ENCODE measurements around the gene EXOC6B. TPM values are rescaled to one million over a fixed set of nuclear protein-coding genes. Genes with fewer than 3 reads are reported as not detected.

The EXOC6B gene
- total RNA-seq, 1 experiment from 2014 or later, result 40.1 TPM

- no peak overlapping the region for H3K27ac ChIP-seq (ENCODE audit: insufficient read length, low read depth, low read length)
- DNase-seq, result no peak
- H2BK15ac ChIP-seq (ENCODE audit: low read depth, low read length), result no peak overlapping the region
- H4K5ac ChIP-seq (ENCODE audit: insufficient read length, low read depth, low read length), result no peak overlapping the region
- H2AK5ac ChIP-seq (ENCODE audit: insufficient read length, low read length), result no peak overlapping the region
- TF ChIP-seq, protein P1, sequence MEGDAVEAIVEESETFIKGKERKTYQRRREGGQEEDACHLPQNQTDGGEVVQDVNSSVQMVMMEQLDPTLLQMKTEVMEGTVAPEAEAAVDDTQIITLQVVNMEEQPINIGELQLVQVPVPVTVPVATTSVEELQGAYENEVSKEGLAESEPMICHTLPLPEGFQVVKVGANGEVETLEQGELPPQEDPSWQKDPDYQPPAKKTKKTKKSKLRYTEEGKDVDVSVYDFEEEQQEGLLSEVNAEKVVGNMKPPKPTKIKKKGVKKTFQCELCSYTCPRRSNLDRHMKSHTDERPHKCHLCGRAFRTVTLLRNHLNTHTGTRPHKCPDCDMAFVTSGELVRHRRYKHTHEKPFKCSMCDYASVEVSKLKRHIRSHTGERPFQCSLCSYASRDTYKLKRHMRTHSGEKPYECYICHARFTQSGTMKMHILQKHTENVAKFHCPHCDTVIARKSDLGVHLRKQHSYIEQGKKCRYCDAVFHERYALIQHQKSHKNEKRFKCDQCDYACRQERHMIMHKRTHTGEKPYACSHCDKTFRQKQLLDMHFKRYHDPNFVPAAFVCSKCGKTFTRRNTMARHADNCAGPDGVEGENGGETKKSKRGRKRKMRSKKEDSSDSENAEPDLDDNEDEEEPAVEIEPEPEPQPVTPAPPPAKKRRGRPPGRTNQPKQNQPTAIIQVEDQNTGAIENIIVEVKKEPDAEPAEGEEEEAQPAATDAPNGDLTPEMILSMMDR (conservative IDR thresholded peaks at IDR 0.05), result no peak
- no peaks in the 10 kb centered on the region for H3K23me2 ChIP-seq (ENCODE audit: insufficient read length, low read depth, low read length, poor library complexity, severe bottlenecking)
- peaks cover 5 to 7% of the 10 kb centered on the region in 2 experiments for H3K4me1 Mint-ChIP-seq
- no peak overlapping the region for H2BK20ac ChIP-seq (ENCODE audit: low read depth, low read length, poor library complexity, severe bottlenecking)
- no peaks in the 10 kb centered on the region for H4K20me1 ChIP-seq (ENCODE audit: control insufficient read depth, insufficient read depth, insufficient read length)
- H2AFZ ChIP-seq (ENCODE audit: low read length), result no peak overlapping the region
- H3K9me3 Mint-ChIP-seq, result peaks cover 8 to 10% of the 10 kb centered on the region in 2 experiments
- H3K4me3 Mint-ChIP-seq, result no peak overlapping the region
- peaks cover 19 to 29% (median 24%) of the 10 kb centered on the region in 3 experiments for H3K36me3 Mint-ChIP-seq (ENCODE audit: insufficient read depth in 1 of 3, low read depth in 3 of 3)
- no peak overlapping the region for H3K23ac ChIP-seq (ENCODE audit: insufficient read length, low read depth, low read length)
- H3K27me3 Mint-ChIP-seq (ENCODE audit: low read depth), result no peaks in the 10 kb centered on the region
- H2BK5ac ChIP-seq (ENCODE audit: insufficient read length, low read length), result no peak overlapping the region
- H3K79me1 ChIP-seq (ENCODE audit: insufficient read depth, low read depth, low read length, poor library complexity, severe bottlenecking), result no peaks in the 10 kb centered on the region
- no peak overlapping the region for H3K4me2 ChIP-seq (ENCODE audit: insufficient read depth, insufficient read length, low read length)
- H3K4ac ChIP-seq (ENCODE audit: low read depth, low read length), result no peak overlapping the region
- H3K9me3 ChIP-seq (ENCODE audit: control insufficient read depth, low read depth, low read length), result no peaks in the 10 kb centered on the region
- no peak overlapping the region for H3K18ac ChIP-seq (ENCODE audit: insufficient read length, low read depth, low read length)
- H3T11ph ChIP-seq (ENCODE audit: low read length), result no peak overlapping the region
- no CpG with 5 or more reads among the region's 1 CpG for WGBS (ENCODE audit: extremely low coverage, insufficient read length, low lambda C conversion rate)
- no peak overlapping the region for H3K27ac Mint-ChIP-seq
- H3K9ac ChIP-seq (ENCODE audit: extremely low read depth, insufficient read length, low read length), result no peak overlapping the region
- no peaks in the 10 kb centered on the region for H3K27me3 ChIP-seq (ENCODE audit: insufficient read depth, low read length)
- no peak overlapping the region for H3K14ac ChIP-seq (ENCODE audit: insufficient read depth, low read length)
- H3K79me2 ChIP-seq (ENCODE audit: insufficient read depth, low read length), result no peaks in the 10 kb centered on the region
- no peak overlapping the region for H4K8ac ChIP-seq (replicated peaks; ENCODE audit: insufficient read length, low read depth, low read length)
- no peak overlapping the region for H3K56ac ChIP-seq (ENCODE audit: insufficient read length, low read depth, low read length)
- no peaks in the 10 kb centered on the region for H3K4me1 ChIP-seq (ENCODE audit: insufficient read depth, low read length)
- no peak overlapping the region for H4K91ac ChIP-seq (ENCODE audit: insufficient read length, low read depth, low read length)
- no peak overlapping the region for H2BK120ac ChIP-seq (ENCODE audit: low read depth, low read length, poor library complexity, severe bottlenecking)
- H2BK12ac ChIP-seq (ENCODE audit: insufficient read length, low read depth, low read length), result no peak overlapping the region
These were observed 40.3 kb downstream of the EXOC6B start for GRCh38 chr2:72785517-72785916.
